BE2C (cell line): Measurements from ENCODE around the gene MBD3L5.
"Not testable (repeated sequence)": the region's sequence is repeated elsewhere in the genome, so short reads cannot be mapped to it uniquely, and the experiment has no call there.

Source experiments
- DNase-seq: peaks from one replicate; pipeline ENCODE4 v3.0.0-alpha.2; 2020
- H3K27me3 ChIP-seq: fragments of 250-450 bp; sonication (Bioruptor Pico); 2 replicates; pipeline ENCODE4 v1.5.1; 2020; ENCODE audit warnings: mild to moderate bottlenecking
- H3K36me3 ChIP-seq: fragments of 250-450 bp; sonication (Bioruptor Pico); 2 replicates; pipeline ENCODE4 v1.5.1; 2020; ENCODE audit warnings: mild to moderate bottlenecking
- H3K4me1 ChIP-seq: fragments of 250-450 bp; sonication (Bioruptor Pico); 2 replicates; pipeline ENCODE4 v1.5.1; 2020
- H3K4me3 ChIP-seq: 2 replicates; pipeline ENCODE4 v1.5.1; 2011; ENCODE audit warnings: low read depth, low read length
- H3K9me3 ChIP-seq: fragments of 250-450 bp; sonication (Bioruptor Pico); 2 replicates; pipeline ENCODE4 v1.5.1; 2020
- CTCF ChIP-seq: IDR thresholded peaks from 2 replicates; pipeline ENCODE4 v1.5.1; 2012; ENCODE audit warnings: mild to moderate bottlenecking, low read depth, low read length

MBD3L5 gene

GRCh38 chr19:7007859-7008258, 22.5 kb upstream of the MBD3L5 start:
- Histone ChIP-seq H3K4me1 (no peaks in the 10 kb centered on the region), H3K27me3 (no peaks in the 10 kb centered on the region), H3K9me3 (no peaks in the 10 kb centered on the region), H3K36me3 (no peaks in the 10 kb centered on the region), H3K4me3 (no peak overlapping the region)
- TF ChIP-seq CTCF = no peak
- no peak for DNase-seq

DNA sequence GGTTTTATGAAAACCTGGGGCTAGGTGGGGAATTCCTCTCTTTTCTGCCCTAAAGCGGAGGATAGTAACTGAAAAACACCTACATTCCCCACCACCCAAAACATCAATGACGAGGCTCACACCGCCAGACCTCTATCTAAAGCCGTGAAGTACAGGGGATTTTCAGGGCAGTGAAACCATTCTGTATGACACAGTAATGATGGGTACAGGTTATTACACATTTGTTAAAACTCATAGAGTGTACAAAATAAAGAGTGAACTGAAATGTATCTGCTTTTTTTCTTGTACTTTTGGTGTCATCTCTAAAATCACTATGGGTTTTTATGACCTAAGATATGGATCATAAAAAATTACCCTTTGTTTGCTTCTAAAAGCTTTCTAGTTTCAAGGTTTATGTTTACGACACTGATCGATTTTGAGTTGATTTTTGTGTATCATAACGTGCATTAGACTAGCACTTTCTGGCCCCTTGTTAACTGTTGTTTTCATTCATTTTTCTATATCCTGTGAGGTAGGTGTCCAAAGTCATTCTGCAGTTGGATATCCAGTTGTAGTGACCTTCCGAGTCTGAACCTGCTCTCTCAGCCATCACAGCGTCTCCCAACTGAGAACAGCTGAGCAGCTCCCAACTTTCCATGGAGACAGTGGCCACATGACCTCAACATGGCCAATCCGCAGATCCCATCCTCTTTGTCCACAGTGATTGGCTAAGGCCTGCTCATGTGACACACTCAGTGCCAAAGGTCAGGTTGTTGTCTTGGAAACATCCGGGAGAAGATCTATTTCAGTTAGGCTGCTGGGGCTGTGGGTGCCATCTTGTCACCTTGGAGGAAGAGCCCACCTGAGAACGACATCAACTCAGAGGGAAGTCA, 19.4 kb upstream of the MBD3L5 start:
- Histone ChIP-seq H3K4me1 (no peaks in the 10 kb centered on the region), H3K36me3 (no peaks in the 10 kb centered on the region), H3K9me3 (no peaks in the 10 kb centered on the region), H3K27me3 (no peaks in the 10 kb centered on the region), H3K4me3 (no peak overlapping the region)
- no peak for TF ChIP-seq CTCF
- peak; percentile 15 for DNase-seq

GRCh38 chr19:7013678-7014077, 16.7 kb upstream of the MBD3L5 start:
- peaks cover 4% of the 10 kb centered on the region; the same call in 1 of the 2 replicates for H3K27me3 ChIP-seq
- H3K36me3 ChIP-seq = no peaks in the 10 kb centered on the region
- no peak for DNase-seq
- TF ChIP-seq CTCF = no peak
- H3K9me3 ChIP-seq = no peaks in the 10 kb centered on the region
- no peak overlapping the region for H3K4me3 ChIP-seq
- H3K4me1 ChIP-seq = no peaks in the 10 kb centered on the region

DNA sequence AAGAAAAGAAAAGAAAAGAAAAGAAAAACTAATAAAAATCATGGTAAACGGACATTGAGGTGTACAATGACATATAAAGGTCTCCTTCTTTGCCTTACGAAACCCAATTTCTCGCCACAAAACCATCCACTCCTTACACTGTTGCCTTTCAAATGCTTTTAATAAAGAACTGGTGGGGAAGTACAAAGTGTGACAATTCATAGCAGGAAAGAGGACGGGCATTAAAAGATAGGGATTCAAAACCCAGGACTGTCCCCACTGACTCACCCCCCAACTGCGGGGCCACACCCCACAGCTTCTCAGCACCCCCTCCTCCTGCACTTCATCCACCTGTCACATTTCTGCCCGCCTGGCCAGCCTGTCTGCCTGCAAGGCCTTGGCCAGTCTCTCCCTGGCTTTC, 11.6 kb upstream of the MBD3L5 start:
- DNase-seq = no peak
- Histone ChIP-seq H3K4me1 (no peaks in the 10 kb centered on the region), H3K9me3 (no peaks in the 10 kb centered on the region), H3K36me3 (no peaks in the 10 kb centered on the region), H3K4me3 (no peak overlapping the region), H3K27me3 (peaks cover 8% of the 10 kb centered on the region; the same call in 1 of the 2 replicates)
- TF ChIP-seq CTCF = no peak

DNA sequence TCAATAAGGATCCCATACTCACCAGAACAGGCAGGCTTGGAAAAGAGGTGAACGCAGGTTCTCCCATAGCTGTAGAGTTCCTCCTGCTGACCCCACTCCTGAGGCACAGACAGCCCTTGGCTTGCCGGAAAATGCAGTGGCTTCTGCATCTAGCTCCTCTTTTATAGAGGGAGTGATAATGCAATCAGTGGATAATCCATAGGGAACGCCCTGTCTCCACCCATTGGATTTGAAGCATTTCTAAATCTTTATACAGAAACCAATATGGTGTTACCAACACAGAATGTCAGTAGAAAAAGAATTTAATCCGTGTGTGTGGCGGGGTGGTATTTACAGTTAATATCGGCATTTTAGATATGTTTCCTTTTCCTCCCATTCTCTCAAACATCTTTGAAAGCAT, 9.0 kb upstream of the MBD3L5 start, which contains the start of gene MBD3L2B:
TSS of gene MBD3L2B (minus strand) at position 101 of the 400 bp plus-strand sequence. CDS start at position 67, 34 bp downstream.
- H3K27me3 ChIP-seq, H3K36me3 ChIP-seq, DNase-seq, H3K4me3 ChIP-seq, H3K4me1 ChIP-seq, H3K9me3 ChIP-seq: not testable (repeated sequence)

- H3K36me3 ChIP-seq, DNase-seq, H3K27me3 ChIP-seq: not testable (repeated sequence)
These were observed 1.6 kb upstream of the MBD3L5 start for GRCh38 chr19:7028790-7029189.

DNA sequence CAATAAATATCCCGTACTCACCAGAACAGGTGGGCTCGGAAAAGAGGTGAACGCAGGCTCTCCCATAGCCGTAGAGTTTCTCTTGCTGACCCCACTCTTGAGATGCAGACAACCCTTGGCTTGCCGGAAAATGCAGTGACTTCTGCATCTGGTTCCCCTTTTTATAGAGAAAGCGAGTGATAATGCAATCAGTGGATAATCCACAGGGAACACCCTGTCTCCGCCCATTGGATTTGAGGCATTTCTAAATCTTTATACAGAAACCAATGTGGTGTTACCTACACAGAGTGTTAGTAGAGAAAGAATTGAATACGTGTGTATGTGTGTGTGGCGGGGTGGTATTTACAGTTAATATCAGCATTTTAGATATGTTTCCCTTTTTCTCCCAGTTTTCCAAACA, 9.7 kb downstream of the MBD3L5 start, which contains the start of gene MBD3L4:
TSS of gene MBD3L4 (minus strand) at position 101 of the 400 bp plus-strand sequence. CDS start at position 66, 35 bp downstream.
- H3K27me3 ChIP-seq, H3K4me3 ChIP-seq: not testable (repeated sequence)

More at GRCh38 chr19:7028790-7029189, 1.6 kb upstream of the MBD3L5 start:
- H3K9me3 ChIP-seq, H3K4me3 ChIP-seq, H3K4me1 ChIP-seq: not testable (repeated sequence)

GRCh38 chr19:7041563-7041962, 11.2 kb downstream of the MBD3L5 start:
- H3K27me3 ChIP-seq, H3K4me3 ChIP-seq, DNase-seq: not testable (repeated sequence)

More for the DNA sequence above, 9.7 kb downstream of the MBD3L5 start, which contains the start of gene MBD3L4:
- DNase-seq, H3K36me3 ChIP-seq, H3K4me1 ChIP-seq, H3K9me3 ChIP-seq: not testable (repeated sequence)

DNA sequence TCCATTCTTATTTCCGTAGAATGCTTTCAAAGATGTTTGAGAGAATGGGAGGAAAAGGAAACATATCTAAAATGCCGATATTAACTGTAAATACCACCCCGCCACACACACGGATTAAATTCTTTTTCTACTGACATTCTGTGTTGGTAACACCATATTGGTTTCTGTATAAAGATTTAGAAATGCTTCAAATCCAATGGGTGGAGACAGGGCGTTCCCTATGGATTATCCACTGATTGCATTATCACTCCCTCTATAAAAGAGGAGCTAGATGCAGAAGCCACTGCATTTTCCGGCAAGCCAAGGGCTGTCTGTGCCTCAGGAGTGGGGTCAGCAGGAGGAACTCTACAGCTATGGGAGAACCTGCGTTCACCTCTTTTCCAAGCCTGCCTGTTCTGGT, 18.6 kb downstream of the MBD3L5 start, which contains the start of gene MBD3L2:
TSS of gene MBD3L2 (plus strand) at position 301 of the 400 bp plus-strand sequence. CDS start at position 354, 53 bp downstream.
- DNase-seq, H3K9me3 ChIP-seq, H3K4me1 ChIP-seq, H3K36me3 ChIP-seq, H3K4me3 ChIP-seq, H3K27me3 ChIP-seq: not testable (repeated sequence)

More at GRCh38 chr19:7041563-7041962, 11.2 kb downstream of the MBD3L5 start:
- H3K36me3 ChIP-seq, H3K9me3 ChIP-seq, H3K4me1 ChIP-seq: not testable (repeated sequence)

GRCh38 chr19:7051421-7051820, 21.0 kb downstream of the MBD3L5 start:
- not testable (repeated sequence) for H3K9me3 ChIP-seq, H3K4me3 ChIP-seq, DNase-seq, H3K4me1 ChIP-seq, H3K36me3 ChIP-seq, H3K27me3 ChIP-seq

DNA sequence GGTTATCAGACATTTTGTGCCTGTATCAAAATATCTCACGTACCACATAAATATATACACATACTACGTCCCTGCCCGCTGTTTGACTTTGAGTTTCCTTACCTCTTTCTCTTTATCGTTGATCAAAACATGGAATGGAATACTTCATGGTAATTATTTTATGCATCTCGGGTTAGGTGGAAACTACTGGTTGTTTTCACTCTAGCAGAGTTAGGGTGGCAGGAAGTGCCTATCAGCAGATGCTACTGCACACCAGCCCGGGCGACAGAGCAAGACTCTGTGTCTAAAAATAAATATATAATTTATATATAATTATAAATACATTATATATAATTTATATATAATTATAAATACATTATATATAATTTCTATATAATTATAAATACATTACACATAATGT, 22.5 kb downstream of the MBD3L5 start:
- not testable (repeated sequence) for DNase-seq, H3K4me1 ChIP-seq

More for the DNA sequence above, 22.5 kb downstream of the MBD3L5 start:
- H3K4me3 ChIP-seq, H3K36me3 ChIP-seq, H3K9me3 ChIP-seq, H3K27me3 ChIP-seq: not testable (repeated sequence)
